BLaER1 treated with 17β-estradiol and CSF1 and Interleukin-3, amounts not matched to agents 10 nM and 100 nM (cell line): ENCODE data around the gene FHOD3.
A peak's percentile ranks its signal among the peaks of the same experiment; 100 is the strongest.

ENCODE experiments used
- H3K27ac ChIP-seq, 11 experiments: shearing (Covaris generic); formaldehyde crosslinking; 2 replicates each; pipeline ENCODE4 v1.8.1; 2022
- H3K27me3 ChIP-seq, 11 experiments: shearing (Covaris generic); formaldehyde crosslinking; 2 replicates each; pipeline ENCODE4 v1.8.1; 2022
- H3K36me3 ChIP-seq, 11 experiments: shearing (Covaris generic); formaldehyde crosslinking; 2 replicates each; pipeline ENCODE4 v1.8.1; 2022
- H3K4me1 ChIP-seq, 10 experiments: shearing (Covaris generic); formaldehyde crosslinking; 2 replicates each; pipeline ENCODE4 v1.8.1; 2022
- H3K4me2 ChIP-seq, 11 experiments: shearing (Covaris generic); formaldehyde crosslinking; 2 replicates each; pipeline ENCODE4 v1.8.1; 2022
- H3K4me3 ChIP-seq, 10 experiments: shearing (Covaris generic); formaldehyde crosslinking; 2 replicates each; pipeline ENCODE4 v1.8.1; 2022
- H3K9ac ChIP-seq, 11 experiments: shearing (Covaris generic); formaldehyde crosslinking; 2 replicates each; pipeline ENCODE4 v1.8.1; 2022
- H3K9me3 ChIP-seq, 11 experiments: shearing (Covaris generic); formaldehyde crosslinking; replicated peaks in 1 of 11; 2 replicates each; pipeline ENCODE4 v1.8.1; 2022
- H4K20me1 ChIP-seq, 11 experiments: shearing (Covaris generic); formaldehyde crosslinking; 2 replicates each; pipeline ENCODE4 v1.8.1; 2022
- Cebpa-rat ChIP-seq, 11 experiments: shearing (Covaris generic); IDR thresholded peaks; 2 replicates each; pipeline ENCODE4 v1.8.1; 2022

The FHOD3 gene

GRCh38 chr18:36610258-36610657, 312.7 kb downstream of the FHOD3 start:
- H3K4me3 ChIP-seq = peak overlapping the region in 1 of 10 experiments; percentile 8; a peak in 1 of 20 replicates
- peaks cover 0 to 36% (median 9%) of the 10 kb centered on the region in 11 experiments; a peak in 10 of 22 replicates for H3K9me3 ChIP-seq
- peaks cover 0 to 48% (median 33%) of the 10 kb centered on the region in 10 experiments; a peak in 17 of 20 replicates for H3K4me1 ChIP-seq
- H3K27ac ChIP-seq = peak overlapping the region in 4 of 11 experiments; percentile 43 to 69 (median 58); a peak in 7 of 22 replicates
- no peaks in the 10 kb centered on the region for H3K27me3 ChIP-seq
- TF ChIP-seq Cebpa-rat (IDR thresholded peaks at IDR 0.05) = no peak
- peak overlapping the region in 4 of 11 experiments; percentile 1 to 44 (median 14); a peak in 5 of 22 replicates for H3K9ac ChIP-seq
- no peaks in the 10 kb centered on the region; a peak in 1 of 22 replicates for H4K20me1 ChIP-seq
- peak overlapping the region; percentile 13 to 84 (median 58); a peak in 19 of 22 replicates for H3K4me2 ChIP-seq
- peaks cover 0 to 4% (median 0%) of the 10 kb centered on the region in 11 experiments; a peak in 1 of 22 replicates for H3K36me3 ChIP-seq

GRCh38 chr18:36610661-36611060, 313.1 kb downstream of the FHOD3 start:
- H3K9ac ChIP-seq = 0 out of 22 replicates have a peak overlapping the region, but pooled peaks of 1 of the 11 experiments have one; percentile 8
- H3K9me3 ChIP-seq = peaks cover 0 to 36% (median 9%) of the 10 kb centered on the region in 11 experiments; a peak in 10 of 22 replicates
- TF ChIP-seq Cebpa-rat (IDR thresholded peaks at IDR 0.05) = no peak
- peaks cover 0 to 48% (median 33%) of the 10 kb centered on the region in 10 experiments; a peak in 17 of 20 replicates for H3K4me1 ChIP-seq
- no peaks in the 10 kb centered on the region for H3K27me3 ChIP-seq
- peak overlapping the region in 10 of 11 experiments; percentile 13 to 84 (median 63); a peak in 17 of 22 replicates for H3K4me2 ChIP-seq
- no peaks in the 10 kb centered on the region; a peak in 1 of 22 replicates for H4K20me1 ChIP-seq
- H3K4me3 ChIP-seq = no peak overlapping the region; a peak in 1 of 20 replicates
- H3K36me3 ChIP-seq = peaks cover 0 to 4% (median 0%) of the 10 kb centered on the region in 11 experiments; a peak in 1 of 22 replicates
- peak overlapping the region in 4 of 11 experiments; percentile 43 to 69 (median 58); a peak in 6 of 22 replicates for H3K27ac ChIP-seq

- no peak for TF ChIP-seq Cebpa-rat (IDR thresholded peaks at IDR 0.05)
- H3K27me3 ChIP-seq = no peaks in the 10 kb centered on the region
- no peak overlapping the region for H3K27ac ChIP-seq
- 0 out of 22 replicates have a peak, but pooled peaks cover 0 to 4% (median 0%) of the 10 kb centered on the region in 11 experiments for H3K36me3 ChIP-seq
- H4K20me1 ChIP-seq = no peaks in the 10 kb centered on the region; a peak in 1 of 22 replicates
- H3K4me2 ChIP-seq = peak overlapping the region in 8 of 11 experiments; percentile 9 to 57 (median 22); a peak in 11 of 22 replicates
- peaks cover 0 to 49% (median 33%) of the 10 kb centered on the region in 10 experiments; a peak in 17 of 20 replicates for H3K4me1 ChIP-seq
- H3K9ac ChIP-seq = no peak overlapping the region
- no peak overlapping the region for H3K4me3 ChIP-seq
- H3K9me3 ChIP-seq = peaks cover 0 to 28% (median 6%) of the 10 kb centered on the region in 11 experiments; a peak in 8 of 22 replicates
Observed at GRCh38 chr18:36613069-36613468, 315.6 kb downstream of the FHOD3 start.

- H4K20me1 ChIP-seq = no peaks in the 10 kb centered on the region; a peak in 1 of 22 replicates
Observed at GRCh38 chr18:36613810-36614209, 316.3 kb downstream of the FHOD3 start.

GRCh38 chr18:36620788-36621187, 323.3 kb downstream of the FHOD3 start:
- peaks cover 2 to 25% (median 11%) of the 10 kb centered on the region in 11 experiments; a peak in 17 of 22 replicates for H3K9me3 ChIP-seq
- no peak overlapping the region for H3K4me2 ChIP-seq
- H3K36me3 ChIP-seq = peaks cover 0 to 9% (median 0%) of the 10 kb centered on the region in 11 experiments; a peak in 4 of 22 replicates
- no peak overlapping the region for H3K9ac ChIP-seq
- no peak overlapping the region for H3K4me3 ChIP-seq
- TF ChIP-seq Cebpa-rat (IDR thresholded peaks at IDR 0.05) = no peak
- H3K4me1 ChIP-seq = 0 out of 20 replicates have a peak, but pooled peaks cover 0 to 4% (median 0%) of the 10 kb centered on the region in 10 experiments
- no peak overlapping the region for H3K27ac ChIP-seq
- no peaks in the 10 kb centered on the region for H4K20me1 ChIP-seq
- H3K27me3 ChIP-seq = no peaks in the 10 kb centered on the region

More at GRCh38 chr18:36613810-36614209, 316.3 kb downstream of the FHOD3 start:
- Histone ChIP-seq H3K9me3 (peaks cover 0 to 26% (median 6%) of the 10 kb centered on the region in 11 experiments; a peak in 8 of 22 replicates), H3K9ac (no peak overlapping the region), H3K4me3 (no peak overlapping the region), H3K27me3 (no peaks in the 10 kb centered on the region), H3K4me1 (peaks cover 0 to 48% (median 33%) of the 10 kb centered on the region in 10 experiments; a peak in 17 of 20 replicates), H3K36me3 (0 out of 22 replicates have a peak, but pooled peaks cover 0 to 4% (median 0%) of the 10 kb centered on the region in 11 experiments), H3K27ac (no peak overlapping the region), H3K4me2 (peak overlapping the region in 1 of 11 experiments; percentile 57; a peak in 2 of 22 replicates)
- TF ChIP-seq Cebpa-rat (IDR thresholded peaks at IDR 0.05) = no peak

- Histone ChIP-seq H4K20me1 (no peaks in the 10 kb centered on the region), H3K4me1 (peaks cover 0 to 10% (median under 1%) of the 10 kb centered on the region in 10 experiments; a peak in 7 of 20 replicates), H3K9me3 (peaks cover 2 to 42% (median 26%) of the 10 kb centered on the region in 11 experiments; a peak in 19 of 22 replicates), H3K9ac (no peak overlapping the region), H3K27me3 (no peaks in the 10 kb centered on the region), H3K36me3 (peaks cover 0 to 13% (median 0%) of the 10 kb centered on the region in 11 experiments; a peak in 5 of 22 replicates), H3K4me3 (no peak overlapping the region), H3K4me2 (no peak overlapping the region), H3K27ac (no peak overlapping the region)
- TF ChIP-seq Cebpa-rat (IDR thresholded peaks at IDR 0.05) = no peak
Observed at GRCh38 chr18:36622610-36623009, 325.1 kb downstream of the FHOD3 start.

- Histone ChIP-seq H3K4me2 (no peak overlapping the region), H3K9me3 (peaks cover 2 to 45% (median 26%) of the 10 kb centered on the region in 11 experiments; a peak in 19 of 22 replicates), H3K36me3 (peaks cover 0 to 13% (median 0%) of the 10 kb centered on the region in 11 experiments; a peak in 5 of 22 replicates), H3K27me3 (no peaks in the 10 kb centered on the region), H3K27ac (no peak overlapping the region), H3K9ac (no peak overlapping the region), H3K4me3 (no peak overlapping the region), H3K4me1 (peaks cover 0 to 15% (median 5%) of the 10 kb centered on the region in 10 experiments; a peak in 11 of 20 replicates), H4K20me1 (no peaks in the 10 kb centered on the region)
- no peak for TF ChIP-seq Cebpa-rat (IDR thresholded peaks at IDR 0.05)
Observed at GRCh38 chr18:36623091-36623490, 325.6 kb downstream of the FHOD3 start.

GRCh38 chr18:36623681-36624190, 326.2 kb downstream of the FHOD3 start:
- no peak for TF ChIP-seq Cebpa-rat (IDR thresholded peaks at IDR 0.05)
- H3K9ac ChIP-seq = no peak overlapping the region
- no peak overlapping the region for H3K4me3 ChIP-seq
- no peaks in the 10 kb centered on the region for H4K20me1 ChIP-seq
- no peak overlapping the region for H3K27ac ChIP-seq
- peaks cover 2 to 45% (median 26%) of the 10 kb centered on the region in 11 experiments; a peak in 19 of 22 replicates for H3K9me3 ChIP-seq
- H3K4me2 ChIP-seq = no peak overlapping the region
- H3K4me1 ChIP-seq = peaks cover 0 to 22% (median 11%) of the 10 kb centered on the region in 10 experiments; a peak in 12 of 20 replicates
- no peaks in the 10 kb centered on the region for H3K27me3 ChIP-seq
- H3K36me3 ChIP-seq = peaks cover 0 to 13% (median 0%) of the 10 kb centered on the region in 11 experiments; a peak in 5 of 22 replicates
